GM12878 (cell line): ENCODE measurements around the gene CLPTM1L. TPM values are rescaled to one million over a fixed set of nuclear protein-coding genes. Genes with fewer than 3 reads are reported as not detected.

Source experiments
- ATAC-seq: fragments of 200-7000 bp; cut with Tn5 transposase; 3 replicates; pipeline ENCODE4 v1.9.1; 2020; ENCODE audit warnings: mild to moderate bottlenecking, moderate library complexity
- BruUV-seq: library from RNA; stranded (reverse); fragments of 400-500 nt; replicated peaks from 2 replicates; lab custom pipeline; 2021; lab: Mats Ljungman, UMichigan
- CTCF ChIA-PET: fragments of 300-600 bp; sonication (Branson Sonifier 250); formaldehyde crosslinking; extraction: SDS; loops from one replicate; lab custom pipeline; 2021; ENCODE audit warnings: inconsistent platforms; lab: Yijun Ruan, JAX
- POLR2A ChIA-PET: fragments of 350-600 bp; formaldehyde crosslinking; extraction: SDS; loops from one replicate; lab custom pipeline; 2021; ENCODE audit warnings: inconsistent platforms; lab: Charles Lee
- RAD21 ChIA-PET: fragments of 300-600 bp; sonication (Branson Sonifier 250); formaldehyde crosslinking; loops from one replicate; lab custom pipeline; 2023; ENCODE audit warnings: antibody characterized with exemption; ENCODE audit not compliant: unreplicated experiment; lab: Charles Lee
- SMC1A ChIA-PET: fragments of 300-600 bp; sonication (Branson Sonifier 250); formaldehyde crosslinking; loops from one replicate; lab custom pipeline; 2023; ENCODE audit not compliant: unreplicated experiment, uncharacterized antibody; lab: Charles Lee
- DNase-seq: peaks from one replicate; pipeline ENCODE4 v3.0.0-alpha.2; 2011; ENCODE audit warnings: low read depth, low spot score
- FAIRE-seq: peaks from 3 replicates; lab custom pipeline; 2011; peaks lifted over from hg19 to GRCh38; lab: Jason Lieb, UNC
- H2AFZ ChIP-seq: 2 replicates; pipeline ENCODE4 v1.6.0; 2011; ENCODE audit warnings: low read depth, low read length, control low read depth; ENCODE audit not compliant: control insufficient read depth
- H3K27ac ChIP-seq: 2 replicates; pipeline ENCODE4 v1.5.1; 2011; ENCODE audit warnings: control low read depth; ENCODE audit not compliant: control insufficient read depth, insufficient read depth
- H3K27me3 ChIP-seq, 2 experiments: replicated peaks in 1 of 2; 2 replicates each; pipeline versions ENCODE4 v1.6.0 to v1.6.1; 2011; ENCODE audit warnings: low read length in 1 of 2; ENCODE audit not compliant: control insufficient read depth in 2 of 2, insufficient read depth in 2 of 2
- H3K36me3 ChIP-seq, 2 experiments: 2 replicates each; pipeline ENCODE4 v1.5.1; 2011; ENCODE audit warnings: low read length in 1 of 2; ENCODE audit not compliant: control insufficient read depth in 2 of 2, insufficient read depth in 2 of 2
- H3K4me1 ChIP-seq: 2 replicates; pipeline ENCODE4 v1.6.1; 2011; ENCODE audit warnings: mild to moderate bottlenecking, low read length, moderate library complexity, mixed read lengths; ENCODE audit not compliant: control insufficient read depth, insufficient read depth
- H3K4me2 ChIP-seq: 2 replicates; pipeline ENCODE4 v1.6.0; 2011; ENCODE audit warnings: control low read depth; ENCODE audit not compliant: control insufficient read depth, insufficient read depth
- H3K4me3 ChIP-seq: fragments of 200-600 bp; sonication (generic); 2 replicates; pipeline ENCODE4 v1.5.1; 2016
- H3K79me2 ChIP-seq: 2 replicates; pipeline ENCODE4 v1.6.0; 2011; ENCODE audit warnings: low read length; ENCODE audit not compliant: control insufficient read depth, insufficient read depth
- H3K9ac ChIP-seq: 2 replicates; pipeline ENCODE4 v1.8.0; 2011; ENCODE audit warnings: low read length, control low read depth, mixed read lengths; ENCODE audit not compliant: control insufficient read depth, insufficient read depth
- H3K9me3 ChIP-seq: replicated peaks from 3 replicates; pipeline ENCODE4 v1.5.1; 2011; ENCODE audit warnings: mild to moderate bottlenecking, low read length; ENCODE audit not compliant: control insufficient read depth, insufficient read depth
- H4K20me1 ChIP-seq: 2 replicates; pipeline ENCODE4 v1.6.0; 2011; ENCODE audit not compliant: control insufficient read depth, insufficient read depth
- HDAC2 ChIP-seq: fragments of 200-600 bp; sonication (generic); IDR thresholded peaks from 2 replicates; pipeline ENCODE4 v1.6.1; 2017
- HDAC6 ChIP-seq: fragments of 200-600 bp; sonication (generic); IDR thresholded peaks from one replicate; pipeline ENCODE4 v1.8.0; 2017; ENCODE audit warnings: antibody characterized with exemption; ENCODE audit not compliant: unreplicated experiment
- JUNB ChIP-seq: IDR thresholded peaks from 2 replicates; pipeline ENCODE4 v1.6.1; 2016; ENCODE audit warnings: antibody characterized with exemption, mild to moderate bottlenecking
- MEF2A ChIP-seq: IDR thresholded peaks from 2 replicates; pipeline ENCODE4 v1.6.1; 2011; ENCODE audit warnings: low read depth, mild to moderate bottlenecking, low read length, moderate library complexity; ENCODE audit not compliant: insufficient read depth
- PAX5 ChIP-seq: IDR thresholded peaks from 2 replicates; pipeline ENCODE4 v1.6.1; 2011; ENCODE audit warnings: low read depth, low read length, borderline replicate concordance
- POLR2A ChIP-seq: IDR thresholded peaks from 2 replicates; pipeline ENCODE4 v1.6.1; 2011; ENCODE audit warnings: low read depth, mild to moderate bottlenecking, low read length
- POLR2AphosphoS2 ChIP-seq: IDR thresholded peaks from 2 replicates; pipeline ENCODE4 v1.6.1; 2011; ENCODE audit warnings: low read depth, mild to moderate bottlenecking, low read length, improper control_type of control experiment, moderate library complexity
- SMAD5 ChIP-seq: IDR thresholded peaks from 2 replicates; pipeline ENCODE4 v1.6.1; 2016; ENCODE audit warnings: antibody characterized with exemption, low read depth
- USF2 ChIP-seq: IDR thresholded peaks from 2 replicates; pipeline ENCODE4 v1.6.1; 2011; ENCODE audit warnings: low read depth, low read length, improper control_type of control experiment, borderline replicate concordance
- ZBTB40 ChIP-seq: fragments of 450-650 bp; IDR thresholded peaks from 2 replicates; pipeline ENCODE4 v1.6.1; 2016; ENCODE audit warnings: mild to moderate bottlenecking, moderate library complexity, borderline replicate concordance
- ZNF207 ChIP-seq: fragments of 450-650 bp; IDR thresholded peaks from 2 replicates; pipeline ENCODE4 v1.6.1; 2014; ENCODE audit warnings: antibody characterized with exemption, mild to moderate bottlenecking, borderline replicate concordance
- ZNF24 ChIP-seq: fragments of 450-650 bp; IDR thresholded peaks from 2 replicates; pipeline ENCODE4 v1.6.1; 2017; ENCODE audit warnings: antibody characterized with exemption, mild to moderate bottlenecking
- WGBS: methylation state at CpG from one replicate; pipeline ENCODE4 v1.1.6; 2016; ENCODE audit warnings: low lambda C conversion rate; ENCODE audit not compliant: insufficient replicate concordance, insufficient coverage; ENCODE audit errors: missing lambda C conversion rate; 5-methylcytosine and 5-hydroxymethylcytosine counted together
- in situ Hi-C: fragments of 300-500 bp; cut with MboI; formaldehyde crosslinking; loops from 9 replicates; pipeline ENCODE4 v1.14.3; 2018; ENCODE audit warnings: mixed read lengths
- intact Hi-C: fragments of 100-400 bp; cut with micrococcal nuclease; formaldehyde crosslinking; loops from one replicate; pipeline ENCODE4 v1.14.2; 2022; ENCODE audit not compliant: unreplicated experiment
- polyA plus RNA-seq, 11 experiments: library from polyadenylated mRNA; depleted of rRNA in 4 of 11; unstranded in 6 of 11; stranded (reverse) in 5 of 11; fragments of >200 nt; fragmentation: Nextera tagmentation in 4 of 11; fragmentation: Illumina TruSeq in 1 of 11; extraction: Ambion mirVana in 4 of 11; extraction: Trizol in 1 of 11; gene quantifications; 1 replicate in 1 of 11; 2 replicates in 10 of 11; pipeline versions ENCODE4 v1.2.1 to v1.2.3, GENCODE V29; 2011 to 2016; ENCODE audit warnings: inconsistent platforms in 2 of 11, missing spikeins in 2 of 11, low read depth in 1 of 11
- total RNA-seq, 4 experiments: library from RNA; depleted of rRNA in 3 of 4; stranded (reverse); fragments of >200 nt in 3 of 4; fragmentation: Illumina TruSeq in 1 of 4; extraction: Trizol in 1 of 4; gene quantifications; 2 replicates each; pipeline versions ENCODE4 v1.2.1 to v1.2.3, GENCODE V29; 2013 to 2021

The CLPTM1L gene
- total and polyA plus RNA-seq, 10 of the 15 experiments (the other 5 are each of a cell fraction or from before 2014, with no cell fraction given) = 2.9 to 278 (median 135) TPM

- H3K27me3 ChIP-seq = peaks cover 0 to 4% of the 10 kb centered on the region in 2 experiments; a peak in 3 of 4 replicates
- POLR2A ChIA-PET = no interaction called here
- no peaks in the 10 kb centered on the region for H3K9me3 ChIP-seq
- no peak overlapping the region for H3K4me3 ChIP-seq
- 18% methylated on average over 7 of the region's 7 CpGs for WGBS
- no peaks in the 10 kb centered on the region for H4K20me1 ChIP-seq
- SMC1A ChIA-PET = no interaction called here
- no peak overlapping the region for H3K4me2 ChIP-seq
- RAD21 ChIA-PET = no interaction called here
- H3K9ac ChIP-seq = no peak overlapping the region
- DNase-seq (no peak), FAIRE-seq (no peak)
- H3K4me1 ChIP-seq = peaks cover 7% of the 10 kb centered on the region
- CTCF ChIA-PET = interaction anchor here (1.0 kb wide), 1 partner anchor 204 kb away, joined by 3 read pairs; no protein-coding TSS in a partner anchor
- no peaks in the 10 kb centered on the region for H3K79me2 ChIP-seq
- no TSS peak for BruUV-seq
- no peaks in the 10 kb centered on the region for H3K36me3 ChIP-seq
- H2AFZ ChIP-seq = no peak overlapping the region
- no peak overlapping the region for H3K27ac ChIP-seq
- no peak for TF ChIP-seq MEF2A
- TF ChIP-seq ZNF207 = no peak
- no peak for TF ChIP-seq USF2
- no peak for TF ChIP-seq SMAD5
- no peak for TF ChIP-seq HDAC2
- no peak for TF ChIP-seq ZBTB40
- TF ChIP-seq PAX5 = no peak
- no peak for TF ChIP-seq POLR2A
- no peak for TF ChIP-seq HDAC6
- no peak for TF ChIP-seq ZNF24
- TF ChIP-seq POLR2AphosphoS2 = no peak
- no peak for TF ChIP-seq JUNB
- TF ChIP-seq, all 136 proteins: peak for 0
- intact Hi-C loops (no loop called here), in situ Hi-C loops (no loop called here)
- ATAC-seq = no peak
These were observed 45.4 kb upstream of the CLPTM1L start for GRCh38 chr5:1390333-1390732.
